ENCODE data around the gene RADIL.

RADIL gene

DNA sequence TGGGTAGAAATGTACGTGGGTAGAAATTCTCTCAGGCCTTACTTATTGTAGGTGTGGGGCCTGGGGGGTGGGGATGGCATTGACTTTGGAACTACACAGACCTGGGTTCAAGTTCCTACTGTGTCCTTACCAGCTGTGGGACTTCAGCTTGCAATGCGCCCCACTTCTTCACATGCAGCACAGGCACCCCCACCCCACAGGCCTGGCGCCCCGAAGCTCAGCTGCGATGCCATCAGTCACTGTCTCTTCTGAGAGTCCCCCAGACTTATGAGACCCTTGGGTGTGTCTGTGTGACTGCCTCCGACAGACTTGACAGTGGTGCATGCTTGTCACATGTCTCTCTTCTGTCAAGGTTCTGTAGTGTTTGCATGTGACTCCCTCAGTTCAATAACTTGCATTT is 111.2 kb downstream of the RADIL start:
- TF ChIP-seq SIN3A (IDR thresholded peaks at IDR 0.05; ENCODE audit: borderline replicate concordance, insufficient read depth, low read length) (no peak), TAF1 (IDR thresholded peaks at IDR 0.05; ENCODE audit: borderline replicate concordance, insufficient read depth, low read length) (no peak), REST (IDR thresholded peaks at IDR 0.05; ENCODE audit: insufficient read depth in 1 of 2, low read depth in 2 of 2, low read length in 2 of 2) (no peak), FOXP2 (optimal IDR thresholded peaks at IDR 0.05; ENCODE audit: borderline replicate concordance, extremely low read depth, extremely low read length, insufficient read depth) (no peak), POLR2AphosphoS5 (IDR thresholded peaks at IDR 0.05; ENCODE audit: low read depth, low read length) (no peak)

- TF ChIP-seq POLR2AphosphoS5 (IDR thresholded peaks at IDR 0.05; ENCODE audit: low read depth, low read length) (no peak), TAF1 (IDR thresholded peaks at IDR 0.05; ENCODE audit: borderline replicate concordance, insufficient read depth, low read length) (no peak), FOXP2 (optimal IDR thresholded peaks at IDR 0.05; ENCODE audit: borderline replicate concordance, extremely low read depth, extremely low read length, insufficient read depth) (no peak), SIN3A (IDR thresholded peaks at IDR 0.05; ENCODE audit: borderline replicate concordance, insufficient read depth, low read length) (no peak), REST (IDR thresholded peaks at IDR 0.05; ENCODE audit: insufficient read depth in 1 of 2, low read depth in 2 of 2, low read length in 2 of 2) (no peak)
Observed at GRCh38 chr7:4771737-4772136, 111.8 kb downstream of the RADIL start.

GRCh38 chr7:4770886-4771285 is 112.6 kb downstream of the RADIL start:
- TF ChIP-seq SIN3A (IDR thresholded peaks at IDR 0.05; ENCODE audit: borderline replicate concordance, insufficient read depth, low read length) (no peak), TAF1 (IDR thresholded peaks at IDR 0.05; ENCODE audit: borderline replicate concordance, insufficient read depth, low read length) (no peak), POLR2AphosphoS5 (IDR thresholded peaks at IDR 0.05; ENCODE audit: low read depth, low read length) (no peak), REST (IDR thresholded peaks at IDR 0.05; ENCODE audit: insufficient read depth in 1 of 2, low read depth in 2 of 2, low read length in 2 of 2) (no peak), FOXP2 (optimal IDR thresholded peaks at IDR 0.05; ENCODE audit: borderline replicate concordance, extremely low read depth, extremely low read length, insufficient read depth) (no peak)

DNA sequence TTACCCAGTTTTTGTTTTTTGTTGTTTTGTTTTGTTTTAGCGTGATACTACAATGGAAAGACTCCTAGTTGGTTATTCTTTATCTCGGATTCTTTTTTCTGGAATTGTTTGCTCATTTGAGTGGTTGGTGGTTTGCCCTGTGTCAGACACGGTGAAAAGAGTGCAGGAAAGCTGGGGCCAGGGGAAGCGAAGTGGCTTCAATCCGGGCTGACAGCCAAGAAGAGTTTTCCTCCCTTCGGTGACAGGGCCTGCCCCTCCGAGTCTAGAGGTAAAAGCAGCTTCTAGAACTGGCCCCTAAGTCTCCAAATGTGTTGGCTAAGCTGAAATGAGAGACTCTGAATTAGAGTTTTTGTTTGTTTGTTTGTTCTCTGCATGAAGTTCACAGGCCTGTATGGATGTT is 113.8 kb downstream of the RADIL start:
- no peak for TF ChIP-seq TAF1 (IDR thresholded peaks at IDR 0.05; ENCODE audit: borderline replicate concordance, insufficient read depth, low read length)
- TF ChIP-seq SIN3A (IDR thresholded peaks at IDR 0.05; ENCODE audit: borderline replicate concordance, insufficient read depth, low read length) = no peak
- no peak for TF ChIP-seq REST (IDR thresholded peaks at IDR 0.05; ENCODE audit: insufficient read depth in 1 of 2, low read depth in 2 of 2, low read length in 2 of 2)
- TF ChIP-seq FOXP2 (optimal IDR thresholded peaks at IDR 0.05; ENCODE audit: borderline replicate concordance, extremely low read depth, extremely low read length, insufficient read depth) = no peak
- TF ChIP-seq POLR2AphosphoS5 (IDR thresholded peaks at IDR 0.05; ENCODE audit: low read depth, low read length) = no peak
